PFSK-1 (cell line): ENCODE data around the gene UBL4B.

Experiments used
- FOXP2 ChIP-seq: optimal IDR thresholded peaks from 2 replicates; pipeline ENCODE3; 2011; ENCODE audit warnings: borderline replicate concordance, control low read depth, inconsistent platforms; ENCODE audit not compliant: insufficient read depth; ENCODE audit errors: extremely low read length, extremely low read depth
- POLR2AphosphoS5 ChIP-seq: IDR thresholded peaks from 2 replicates; pipeline ENCODE4 v1.6.1; 2012; ENCODE audit warnings: low read depth, mild to moderate bottlenecking, control low read depth, low read length, moderate library complexity
- REST ChIP-seq, 2 experiments: IDR thresholded peaks; 2 replicates each; pipeline versions ENCODE4 v1.6.1 to v1.8.0; 2011 to 2012; ENCODE audit warnings: low read depth in 2 of 2, low read length in 2 of 2, control low read depth in 1 of 2, inconsistent platforms in 1 of 2, mild to moderate bottlenecking in 1 of 2, moderate library complexity in 1 of 2; ENCODE audit not compliant: insufficient read depth in 1 of 2
- SIN3A ChIP-seq: IDR thresholded peaks from 2 replicates; pipeline ENCODE4 v1.6.1; 2012; ENCODE audit warnings: mild to moderate bottlenecking, low read length, moderate library complexity, borderline replicate concordance; ENCODE audit not compliant: insufficient read depth
- TAF1 ChIP-seq: IDR thresholded peaks from 2 replicates; pipeline ENCODE4 v1.6.1; 2012; ENCODE audit warnings: low read length, control low read depth, borderline replicate concordance; ENCODE audit not compliant: insufficient read depth

Gene UBL4B

GRCh38 chr1:110144366-110144765 is 32.1 kb downstream of the UBL4B start:
- TF ChIP-seq FOXP2 (no peak), POLR2AphosphoS5 (no peak), SIN3A (no peak), TAF1 (no peak), REST (IDR thresholded peaks at IDR 0.05; ENCODE audit: insufficient read depth in 1 of 2, low read depth in 2 of 2, low read length in 2 of 2) (no peak)

- TF ChIP-seq POLR2AphosphoS5 (no peak), REST (IDR thresholded peaks at IDR 0.05; ENCODE audit: insufficient read depth in 1 of 2, low read depth in 2 of 2, low read length in 2 of 2) (0 out of 4 replicates have a peak, but pooled peaks of 1 of the 2 experiments have one; percentile 40)
Observed at GRCh38 chr1:110148961-110149360, 36.7 kb downstream of the UBL4B start.

GRCh38 chr1:110150330-110151174 is 38.3 kb downstream of the UBL4B start, which contains the start of gene SLC6A17:
TSS of gene SLC6A17 (plus strand) at chr1:110150494. CDS start at chr1:110166930, 16,436 bp downstream.
- TF ChIP-seq REST (IDR thresholded peaks at IDR 0.05; ENCODE audit: insufficient read depth in 1 of 2, low read depth in 2 of 2, low read length in 2 of 2) = no peak
- TF ChIP-seq FOXP2 = no peak
- no peak for TF ChIP-seq POLR2AphosphoS5
- TF ChIP-seq TAF1 = no peak
- no peak for TF ChIP-seq SIN3A

- TF ChIP-seq TAF1 (no peak), POLR2AphosphoS5 (no peak), FOXP2 (no peak), SIN3A (no peak), REST (IDR thresholded peaks at IDR 0.05; ENCODE audit: insufficient read depth in 1 of 2, low read depth in 2 of 2, low read length in 2 of 2) (no peak)
Observed at GRCh38 chr1:110151175-110151669, 39.0 kb downstream of the UBL4B start.
